C4-2B (cell line): ENCODE results near the gene DDX39B.

Experiments
- CTCF ChIP-seq: fragments of 450-650 bp; conservative IDR thresholded peaks from 2 replicates; pipeline ENCODE4 v1.5.1; 2017; ENCODE audit warnings: mild to moderate bottlenecking
- ZFX ChIP-seq: fragments of 450-650 bp; IDR thresholded peaks from 2 replicates; pipeline ENCODE4 v1.6.1; 2017

GRCh38 chr6:31586008-31586407, 44.2 kb upstream of the DDX39B start, which contains the start of gene LST1:
- TF ChIP-seq CTCF (no peak), ZFX (no peak)
